Effector memory CD8-positive, alpha-beta T cell (primary cell): ENCODE data around the gene KEAP1.
A peak's percentile ranks its signal among the peaks of the same experiment; 100 is the strongest.
"Not testable (repeated sequence)": the region's sequence is repeated elsewhere in the genome, so short reads cannot be mapped to it uniquely, and the experiment has no call there.

Source experiments
- ATAC-seq: fragments of 150-1000 bp; cut with Tn5 transposase; replicated peaks from 2 replicates; pipeline ENCODE4 v1.10.0; 2021; ENCODE audit warnings: mild to moderate bottlenecking, moderate library complexity
- DNase-seq, 3 experiments: peaks; one replicate each; pipeline ENCODE4 v3.0.0; 2021
- H3K27ac Mint-ChIP-seq, 2 donors: one replicate each; pipeline ENCODE4 v1.8.0; 2022; ENCODE audit warnings: mild to moderate bottlenecking in 2 of 2, mixed read lengths in 2 of 2, moderate library complexity in 2 of 2
- H3K27me3 Mint-ChIP-seq, 2 donors: one replicate each; pipeline ENCODE4 v1.8.0; 2022; ENCODE audit warnings: mixed read lengths in 2 of 2
- H3K36me3 Mint-ChIP-seq: one replicate; pipeline ENCODE4 v1.8.0; 2022; ENCODE audit warnings: mild to moderate bottlenecking, moderate library complexity, mixed read lengths; ENCODE audit not compliant: insufficient read depth
- H3K4me1 Mint-ChIP-seq, 2 donors: one replicate each; pipeline ENCODE4 v1.8.0; 2022; ENCODE audit warnings: low read depth in 2 of 2, mixed read lengths in 2 of 2
- H3K4me3 Mint-ChIP-seq, 2 donors: one replicate each; pipeline ENCODE4 v1.8.0; 2022; ENCODE audit warnings: mild to moderate bottlenecking in 2 of 2, mixed read lengths in 2 of 2, moderate library complexity in 2 of 2
- H3K9me3 Mint-ChIP-seq, 2 donors: one replicate each; pipeline ENCODE4 v1.8.0; 2022; ENCODE audit warnings: mixed read lengths in 2 of 2

Gene KEAP1

GRCh38 chr19:10539016-10539415, 35.9 kb upstream of the KEAP1 start:
- Mint-ChIP-seq H3K36me3 (peaks cover 11% of the 10 kb centered on the region), H3K27me3 (peaks cover 6 to 32% of the 10 kb centered on the region in 2 donors)
- ATAC-seq, H3K27ac Mint-ChIP-seq, DNase-seq, H3K4me1 Mint-ChIP-seq, H3K4me3 Mint-ChIP-seq, H3K9me3 Mint-ChIP-seq: not testable (repeated sequence)

DNA sequence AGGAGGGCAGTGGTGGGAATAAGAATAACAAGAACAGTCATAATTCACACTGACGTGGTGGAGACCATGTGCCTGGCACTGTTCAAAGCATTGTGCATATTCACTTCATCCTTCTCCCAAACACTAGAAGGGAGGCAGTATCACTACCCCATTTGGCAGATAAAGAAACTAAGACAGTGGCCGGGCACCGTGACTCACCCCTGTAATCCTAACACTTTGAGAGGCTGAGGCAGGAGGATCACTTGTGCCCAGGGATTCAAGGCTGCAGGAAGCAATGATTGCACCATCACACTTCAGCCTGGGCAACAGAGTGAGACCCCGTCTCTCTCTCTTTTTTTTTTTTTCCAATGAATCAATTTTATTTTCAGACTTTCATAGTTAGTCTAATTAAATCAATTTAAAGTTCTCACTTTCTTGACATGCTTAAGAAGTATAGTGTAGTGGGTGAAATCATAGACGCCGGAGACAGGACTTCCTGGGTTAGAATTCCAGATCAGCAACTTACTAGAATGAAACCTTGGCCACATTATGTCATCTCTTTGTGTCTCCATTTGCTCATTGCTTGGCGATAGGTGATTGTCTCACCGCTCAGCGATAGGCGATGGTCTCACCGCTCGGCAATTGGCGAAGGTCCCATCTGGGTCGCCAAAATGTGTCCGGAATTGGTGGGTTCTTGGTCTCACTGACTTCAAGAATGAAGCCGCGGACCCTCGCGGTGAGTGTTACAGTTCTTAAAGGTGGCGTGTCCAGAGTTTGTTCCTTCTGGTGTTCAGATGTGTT, 35.2 kb upstream of the KEAP1 start:
- ATAC-seq: no peak
- no peak overlapping the region for H3K4me3 Mint-ChIP-seq
- no peak overlapping the region for H3K27ac Mint-ChIP-seq
- no peak for DNase-seq
- H3K36me3 Mint-ChIP-seq: peaks cover 8% of the 10 kb centered on the region
- peaks cover 6 to 7% of the 10 kb centered on the region in 2 donors for H3K4me1 Mint-ChIP-seq
- H3K9me3 Mint-ChIP-seq: no peaks in the 10 kb centered on the region
- H3K27me3 Mint-ChIP-seq: peaks cover 6 to 32% of the 10 kb centered on the region in 2 donors

DNA sequence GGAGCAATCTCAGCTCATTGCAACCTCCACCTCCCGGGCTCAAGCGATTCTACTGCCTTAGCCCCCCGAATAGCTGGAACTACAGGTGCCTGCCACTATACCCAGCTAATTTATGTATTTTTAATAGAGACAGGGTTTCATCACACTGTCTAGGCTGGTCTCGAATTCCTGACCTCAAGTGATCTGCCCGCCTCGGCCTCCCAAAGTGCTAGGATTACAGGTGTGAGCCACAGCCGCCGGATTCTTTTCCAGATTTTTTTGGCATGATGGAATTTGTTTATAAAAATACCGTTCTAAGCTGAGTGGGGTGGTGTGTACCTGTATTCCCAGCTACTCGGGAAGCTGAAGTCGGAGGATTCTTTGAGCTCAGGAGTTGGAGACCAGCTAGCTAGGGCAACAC, 34.5 kb upstream of the KEAP1 start:
- H3K9me3 Mint-ChIP-seq: no peaks in the 10 kb centered on the region
- no peak overlapping the region for H3K27ac Mint-ChIP-seq
- peaks cover 4 to 6% of the 10 kb centered on the region in 2 donors for H3K4me1 Mint-ChIP-seq
- DNase-seq: no peak
- H3K4me3 Mint-ChIP-seq: no peak overlapping the region
- ATAC-seq: no peak
- peaks cover 6 to 32% of the 10 kb centered on the region in 2 donors for H3K27me3 Mint-ChIP-seq
- H3K36me3 Mint-ChIP-seq: peaks cover 3% of the 10 kb centered on the region

GRCh38 chr19:10535613-10536012, 32.5 kb upstream of the KEAP1 start:
- H3K9me3 Mint-ChIP-seq: no peaks in the 10 kb centered on the region
- no peak overlapping the region for H3K27ac Mint-ChIP-seq
- DNase-seq (no peak), ATAC-seq (no peak)
- peaks cover 3% of the 10 kb centered on the region for H3K36me3 Mint-ChIP-seq
- peaks cover 0 to 1% of the 10 kb centered on the region in 2 donors for H3K4me1 Mint-ChIP-seq
- no peak overlapping the region for H3K4me3 Mint-ChIP-seq
- peaks cover 6 to 30% of the 10 kb centered on the region in 2 donors for H3K27me3 Mint-ChIP-seq

- Mint-ChIP-seq H3K4me1 (no peaks in the 10 kb centered on the region), H3K9me3 (no peaks in the 10 kb centered on the region), H3K4me3 (no peak overlapping the region), H3K27me3 (peaks cover 0 to 18% of the 10 kb centered on the region in 2 donors), H3K27ac (peak overlapping the region in 1 of 2 donors; percentile 55), H3K36me3 (peaks cover 4% of the 10 kb centered on the region)
- DNase-seq: no peak
- ATAC-seq: no peak
Observed at GRCh38 chr19:10533646-10534386, 30.7 kb upstream of the KEAP1 start.

DNA sequence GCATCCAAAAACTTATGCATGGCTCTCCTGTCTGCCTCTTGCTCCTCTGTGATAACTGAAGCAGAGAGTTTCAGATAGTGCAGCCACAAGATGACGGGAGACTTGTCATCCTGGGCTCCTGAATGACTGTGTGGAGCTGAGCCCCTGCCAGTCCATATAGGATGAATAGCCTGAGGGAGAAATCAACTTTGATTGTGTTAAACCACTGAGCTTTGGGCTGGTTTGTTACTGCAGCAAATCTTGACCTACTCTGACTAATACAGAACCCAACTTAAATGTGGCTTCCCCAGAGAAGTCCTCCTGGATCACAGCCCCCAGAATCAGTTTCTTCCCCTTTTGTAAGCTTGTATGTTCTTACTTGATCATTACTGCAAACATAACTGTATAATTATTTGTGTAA, 29.3 kb upstream of the KEAP1 start:
- Mint-ChIP-seq H3K36me3 (peaks cover 4% of the 10 kb centered on the region), H3K27ac (peak overlapping the region in 1 of 2 donors; percentile 26), H3K27me3 (peaks cover 0 to 9% of the 10 kb centered on the region in 2 donors), H3K9me3 (no peaks in the 10 kb centered on the region), H3K4me1 (no peaks in the 10 kb centered on the region), H3K4me3 (no peak overlapping the region)
- no peak for ATAC-seq
- no peak for DNase-seq

DNA sequence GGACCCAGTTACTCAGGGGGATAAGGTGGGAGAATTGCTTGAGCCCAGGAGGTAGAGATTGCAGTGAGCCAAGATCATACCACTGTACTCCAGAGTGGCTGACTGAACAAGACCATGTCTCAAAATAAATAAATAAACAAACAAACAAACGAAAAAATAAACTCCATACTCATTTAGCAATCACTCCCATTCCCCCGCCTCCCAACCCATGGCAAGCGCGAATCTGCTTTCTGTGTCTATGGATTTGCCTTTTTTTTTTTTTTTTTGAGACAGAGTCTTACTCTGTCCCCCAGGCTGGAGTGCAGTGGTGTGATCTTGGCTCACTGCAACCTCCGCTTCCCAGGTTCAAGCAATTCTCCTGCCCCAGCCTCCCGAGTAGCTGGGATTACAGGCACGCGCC, 23.7 kb upstream of the KEAP1 start:
- H3K27me3 Mint-ChIP-seq, H3K4me3 Mint-ChIP-seq, H3K9me3 Mint-ChIP-seq, ATAC-seq, DNase-seq: not testable (repeated sequence)
- Mint-ChIP-seq H3K36me3 (peaks cover 21% of the 10 kb centered on the region), H3K4me1 (peaks cover 19 to 20% of the 10 kb centered on the region in 2 donors), H3K27ac (peak overlapping the region in 1 of 2 donors; percentile 41)

- ATAC-seq (no peak), DNase-seq (no peak)
- Mint-ChIP-seq H3K27me3 (no peaks in the 10 kb centered on the region), H3K4me1 (peaks cover 23 to 25% of the 10 kb centered on the region in 2 donors), H3K27ac (no peak overlapping the region), H3K36me3 (peaks cover 25% of the 10 kb centered on the region), H3K9me3 (no peaks in the 10 kb centered on the region), H3K4me3 (peak overlapping the region in 1 of 2 donors; percentile 37)
Observed at GRCh38 chr19:10525636-10526035, 22.5 kb upstream of the KEAP1 start.

DNA sequence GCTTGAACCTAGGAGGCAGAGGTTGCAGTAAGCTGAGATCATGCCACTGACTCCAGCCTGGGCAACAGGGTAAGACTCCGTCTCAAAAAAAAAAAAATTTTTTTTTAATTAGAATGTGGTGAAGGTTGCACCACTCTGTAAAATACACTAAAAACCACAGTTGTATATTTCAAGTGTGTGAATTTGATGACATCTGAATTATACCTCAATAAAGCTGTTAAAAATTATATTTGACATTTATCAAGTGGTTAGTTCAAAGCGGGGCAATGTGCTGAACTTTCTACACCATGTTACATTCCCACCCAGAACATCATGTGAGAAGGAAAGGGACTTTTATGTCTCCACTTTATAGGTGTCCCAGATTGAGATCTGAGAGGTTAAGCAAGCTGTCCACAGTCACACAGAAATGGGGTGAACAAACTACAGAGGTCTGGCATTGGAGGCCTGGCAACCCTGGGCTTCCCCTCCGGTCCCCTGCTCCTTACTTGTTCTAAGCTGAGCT, 20.0 kb upstream of the KEAP1 start:
- Mint-ChIP-seq H3K27ac (peak overlapping the region; percentile 85 to 94), H3K9me3 (no peaks in the 10 kb centered on the region), H3K4me3 (peak overlapping the region; percentile 41 to 63), H3K27me3 (no peaks in the 10 kb centered on the region), H3K36me3 (peaks cover 35% of the 10 kb centered on the region), H3K4me1 (peaks cover 42 to 44% of the 10 kb centered on the region in 2 donors)
- peak; percentile 82 for ATAC-seq
- peak; percentile 40 to 56 (median 44) for DNase-seq

GRCh38 chr19:10521461-10522171, 18.5 kb upstream of the KEAP1 start:
- H3K36me3 Mint-ChIP-seq: peaks cover 48% of the 10 kb centered on the region
- DNase-seq (no peak), ATAC-seq (no peak)
- H3K4me3 Mint-ChIP-seq: peak overlapping the region; percentile 52 to 63
- peak overlapping the region; percentile 60 to 69 for H3K27ac Mint-ChIP-seq
- no peaks in the 10 kb centered on the region for H3K27me3 Mint-ChIP-seq
- peaks cover 47 to 51% of the 10 kb centered on the region in 2 donors for H3K4me1 Mint-ChIP-seq
- no peaks in the 10 kb centered on the region for H3K9me3 Mint-ChIP-seq

DNA sequence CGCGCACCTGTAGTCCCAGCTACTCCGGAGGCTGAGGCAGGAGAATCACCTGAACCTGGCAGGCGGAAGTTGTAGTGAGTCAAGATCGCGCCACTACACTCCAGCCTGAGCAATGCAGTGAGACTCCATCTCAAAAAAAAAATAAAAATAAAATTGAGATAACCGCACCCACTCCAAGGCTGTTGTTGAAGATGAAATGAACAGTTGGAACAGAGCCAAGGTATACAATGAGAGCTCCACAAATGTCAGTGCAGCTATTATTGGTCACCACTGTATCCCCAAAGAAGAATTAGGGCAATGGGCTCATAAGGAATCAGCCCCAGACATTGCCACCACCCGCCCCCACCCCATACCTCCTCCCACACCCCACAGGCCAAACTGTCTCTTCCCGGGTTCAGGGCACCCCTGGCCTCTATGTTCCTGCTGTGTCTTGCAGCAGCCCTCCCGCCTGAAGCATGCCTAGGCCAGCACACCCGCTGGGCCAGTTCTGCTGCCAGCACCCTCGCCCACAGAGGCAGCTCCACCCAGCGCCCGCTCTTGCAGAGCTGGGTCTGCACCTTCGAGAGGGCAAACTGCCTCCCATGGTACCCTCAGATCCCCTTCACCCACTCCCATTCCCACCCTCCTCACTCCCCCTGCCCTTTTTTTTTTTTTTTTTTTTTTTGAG, 17.6 kb upstream of the KEAP1 start:
- DNase-seq (no peak), ATAC-seq (no peak)
- Mint-ChIP-seq H3K4me3 (peak overlapping the region; percentile 56 to 98), H3K27ac (peak overlapping the region; percentile 22 to 51), H3K9me3 (no peaks in the 10 kb centered on the region), H3K4me1 (peaks cover 52 to 55% of the 10 kb centered on the region in 2 donors), H3K27me3 (no peaks in the 10 kb centered on the region), H3K36me3 (peaks cover 56% of the 10 kb centered on the region)

- Mint-ChIP-seq H3K36me3 (peaks cover 70% of the 10 kb centered on the region), H3K27me3 (no peaks in the 10 kb centered on the region), H3K4me3 (peak overlapping the region; percentile 97 to 98), H3K27ac (peak overlapping the region; percentile 89 to 98), H3K4me1 (peaks cover 55 to 57% of the 10 kb centered on the region in 2 donors), H3K9me3 (no peaks in the 10 kb centered on the region)
- DNase-seq: no peak
- no peak for ATAC-seq
Observed at GRCh38 chr19:10519421-10519820, 16.3 kb upstream of the KEAP1 start.
